IMR-90 (cell line): ENCODE measurements around the gene NFATC1.

Experiments used
- CEBPB ChIP-seq: IDR thresholded peaks from 2 replicates; pipeline ENCODE4 v1.6.1; 2012; ENCODE audit warnings: low read depth, low read length, improper control_type of control experiment
- ELK1 ChIP-seq: fragments of 150-350 bp; IDR thresholded peaks from 2 replicates; pipeline ENCODE4 v1.6.1; 2016; ENCODE audit warnings: low read depth, mild to moderate bottlenecking, low read length, moderate library complexity, borderline replicate concordance
- FOS ChIP-seq: fragments of 150-350 bp; IDR thresholded peaks from 2 replicates; pipeline ENCODE4 v1.6.1; 2016; ENCODE audit warnings: low read depth, low read length
- MAZ ChIP-seq: IDR thresholded peaks from 2 replicates; pipeline ENCODE4 v1.6.1; 2012; ENCODE audit warnings: low read depth, mild to moderate bottlenecking, low read length, improper control_type of control experiment, moderate library complexity, borderline replicate concordance
- MXI1 ChIP-seq: IDR thresholded peaks from 2 replicates; pipeline ENCODE4 v1.6.1; 2012; ENCODE audit warnings: low read depth, mild to moderate bottlenecking, low read length, moderate library complexity, borderline replicate concordance
- POLR2A ChIP-seq: IDR thresholded peaks from 2 replicates; pipeline ENCODE4 v1.6.1; 2012; ENCODE audit warnings: mild to moderate bottlenecking, low read depth, low read length
- RAD21 ChIP-seq: IDR thresholded peaks from 2 replicates; pipeline ENCODE4 v1.6.1; 2012; ENCODE audit warnings: low read length, improper control_type of control experiment
- TF ChIP-seq, protein P1 (sequence below): conservative IDR thresholded peaks from 2 replicates; pipeline ENCODE4 v1.5.1; 2012; ENCODE audit warnings: mild to moderate bottlenecking, low read depth, low read length, improper control_type of control experiment

DNA sequence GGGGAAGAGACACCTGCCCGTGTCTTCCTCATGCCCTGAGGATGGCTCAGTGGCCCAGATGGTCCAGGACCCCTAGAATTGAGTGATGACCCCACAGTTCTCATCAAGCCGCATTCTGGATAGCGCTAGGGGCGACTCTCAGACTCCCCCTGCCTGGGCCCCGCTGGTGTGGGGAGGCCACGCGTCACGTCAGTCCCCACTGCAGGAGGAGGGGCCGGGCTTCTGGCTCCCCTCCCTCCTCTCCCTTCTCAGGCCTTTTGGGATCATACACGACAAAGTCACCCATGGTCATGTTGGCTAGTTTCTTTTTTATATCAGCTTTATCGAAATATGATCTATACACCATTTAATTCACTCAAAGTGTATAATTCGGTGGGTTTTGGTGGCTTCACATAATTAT, 61.5 kb downstream of the NFATC1 start:
- TF ChIP-seq, protein P1, sequence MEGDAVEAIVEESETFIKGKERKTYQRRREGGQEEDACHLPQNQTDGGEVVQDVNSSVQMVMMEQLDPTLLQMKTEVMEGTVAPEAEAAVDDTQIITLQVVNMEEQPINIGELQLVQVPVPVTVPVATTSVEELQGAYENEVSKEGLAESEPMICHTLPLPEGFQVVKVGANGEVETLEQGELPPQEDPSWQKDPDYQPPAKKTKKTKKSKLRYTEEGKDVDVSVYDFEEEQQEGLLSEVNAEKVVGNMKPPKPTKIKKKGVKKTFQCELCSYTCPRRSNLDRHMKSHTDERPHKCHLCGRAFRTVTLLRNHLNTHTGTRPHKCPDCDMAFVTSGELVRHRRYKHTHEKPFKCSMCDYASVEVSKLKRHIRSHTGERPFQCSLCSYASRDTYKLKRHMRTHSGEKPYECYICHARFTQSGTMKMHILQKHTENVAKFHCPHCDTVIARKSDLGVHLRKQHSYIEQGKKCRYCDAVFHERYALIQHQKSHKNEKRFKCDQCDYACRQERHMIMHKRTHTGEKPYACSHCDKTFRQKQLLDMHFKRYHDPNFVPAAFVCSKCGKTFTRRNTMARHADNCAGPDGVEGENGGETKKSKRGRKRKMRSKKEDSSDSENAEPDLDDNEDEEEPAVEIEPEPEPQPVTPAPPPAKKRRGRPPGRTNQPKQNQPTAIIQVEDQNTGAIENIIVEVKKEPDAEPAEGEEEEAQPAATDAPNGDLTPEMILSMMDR: no peak
- no peak for TF ChIP-seq FOS
- TF ChIP-seq MXI1: no peak
- no peak for TF ChIP-seq ELK1
- no peak for TF ChIP-seq MAZ
- no peak for TF ChIP-seq POLR2A
- TF ChIP-seq RAD21: no peak
- TF ChIP-seq CEBPB: no peak
